ENCODE measurements around the gene ANKRD27.

- TF ChIP-seq CTCF (IDR thresholded peaks at IDR 0.05) (no peak), POLR2A (IDR thresholded peaks at IDR 0.05) (no peak)
Measured at GRCh38 chr19:32673573-32673972, 1.4 kb downstream of the ANKRD27 start.
